ENCODE results near the gene SENP1. TPM values are rescaled to one million over a fixed set of nuclear protein-coding genes. Genes with fewer than 3 reads are reported as not detected.

Gene SENP1
- total and polyA plus RNA-seq, 7 donors, result 4.2 to 26.0 (median 16.9) TPM

DNA sequence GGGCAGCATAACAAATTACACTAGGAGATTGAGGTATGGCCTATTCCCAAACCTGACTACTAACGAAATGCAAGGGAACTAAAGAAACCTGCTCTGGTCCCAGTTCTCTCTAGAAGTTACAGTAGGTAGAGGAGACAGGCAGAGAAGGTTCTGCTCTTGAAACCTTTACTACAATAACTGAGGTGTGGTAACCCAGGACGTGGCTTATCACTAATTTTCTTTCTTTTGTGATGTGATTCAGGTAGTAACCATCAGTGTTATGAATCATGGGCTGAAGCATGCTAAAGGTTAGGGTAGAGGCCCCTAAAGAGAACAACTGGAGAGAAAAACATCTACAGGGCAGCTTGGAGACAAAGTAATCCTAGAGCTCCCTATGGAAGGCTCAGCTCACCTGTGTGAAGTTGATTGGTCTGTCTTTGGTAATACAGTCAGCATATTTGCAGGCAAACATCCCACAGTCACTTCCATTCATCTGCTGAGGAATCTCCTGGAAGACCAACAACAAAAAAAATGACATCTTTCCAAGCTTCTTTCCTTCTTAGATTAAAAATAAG lies 59.8 kb downstream of the SENP1 start:
- H3K27me3 ChIP-seq, result no peaks in the 10 kb centered on the region
- 72 to 85% methylated on average over 2 of the region's 2 CpGs for WGBS, 2 donors
- intact Hi-C loops (cut with DNase I), result no loop called here

DNA sequence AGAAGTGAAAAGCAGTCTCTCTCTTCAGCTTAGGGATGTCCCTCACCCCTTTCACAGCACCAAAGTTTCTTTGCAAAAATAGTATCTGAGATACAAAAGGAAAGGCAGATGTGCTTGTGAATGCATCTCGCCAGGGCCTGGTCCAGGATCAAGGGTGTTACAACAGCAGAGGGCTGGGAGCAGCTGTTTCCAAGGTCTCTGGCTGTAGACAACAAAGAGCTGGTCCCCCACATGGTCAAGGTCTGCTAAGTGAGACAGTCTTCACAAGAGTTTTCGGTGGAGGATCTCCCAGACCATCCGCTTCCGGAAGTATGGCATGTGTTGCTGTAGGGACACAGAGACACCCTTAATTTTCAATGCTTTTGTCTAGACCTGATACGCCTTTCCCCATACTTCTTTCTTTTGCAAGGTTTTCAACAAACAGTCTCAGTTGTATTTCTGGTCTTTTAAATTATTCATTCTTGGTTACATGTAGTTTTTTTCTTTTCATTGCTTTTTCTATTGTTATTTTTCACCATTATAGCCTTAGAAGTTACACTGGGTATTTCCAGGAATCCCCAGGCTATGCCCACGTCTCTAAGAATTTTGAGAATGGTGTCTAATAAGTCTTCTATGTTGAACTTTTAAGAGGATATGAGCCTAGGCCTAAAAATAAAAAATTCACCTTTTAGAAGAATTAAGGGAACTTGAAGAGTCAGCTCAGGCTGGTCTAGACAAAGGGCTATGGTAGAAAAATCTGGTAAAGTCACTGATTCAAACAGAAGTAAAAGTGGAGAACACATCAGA lies 60.6 kb downstream of the SENP1 start:
- H3K4me1 ChIP-seq, result no peaks in the 10 kb centered on the region
- H3K4me3 ChIP-seq, result no peak overlapping the region
- no peak overlapping the region for H3K27ac ChIP-seq
- H3K9me3 ChIP-seq, result no peaks in the 10 kb centered on the region
- 93 to 95% methylated on average over 6 of the region's 6 CpGs for WGBS, 2 donors
- DNase-seq, result no peak
- H3K27me3 ChIP-seq, result no peaks in the 10 kb centered on the region
- H3K36me3 ChIP-seq, result peaks cover 0 to 67% (median 14%) of the 10 kb centered on the region in 4 donors
- TF ChIP-seq POLR2AphosphoS5 (IDR thresholded peaks at IDR 0.05), result no peak
- no peak for TF ChIP-seq EP300 (IDR thresholded peaks at IDR 0.05)
- TF ChIP-seq POLR2A (IDR thresholded peaks at IDR 0.05), result no peak
- TF ChIP-seq, protein P1, sequence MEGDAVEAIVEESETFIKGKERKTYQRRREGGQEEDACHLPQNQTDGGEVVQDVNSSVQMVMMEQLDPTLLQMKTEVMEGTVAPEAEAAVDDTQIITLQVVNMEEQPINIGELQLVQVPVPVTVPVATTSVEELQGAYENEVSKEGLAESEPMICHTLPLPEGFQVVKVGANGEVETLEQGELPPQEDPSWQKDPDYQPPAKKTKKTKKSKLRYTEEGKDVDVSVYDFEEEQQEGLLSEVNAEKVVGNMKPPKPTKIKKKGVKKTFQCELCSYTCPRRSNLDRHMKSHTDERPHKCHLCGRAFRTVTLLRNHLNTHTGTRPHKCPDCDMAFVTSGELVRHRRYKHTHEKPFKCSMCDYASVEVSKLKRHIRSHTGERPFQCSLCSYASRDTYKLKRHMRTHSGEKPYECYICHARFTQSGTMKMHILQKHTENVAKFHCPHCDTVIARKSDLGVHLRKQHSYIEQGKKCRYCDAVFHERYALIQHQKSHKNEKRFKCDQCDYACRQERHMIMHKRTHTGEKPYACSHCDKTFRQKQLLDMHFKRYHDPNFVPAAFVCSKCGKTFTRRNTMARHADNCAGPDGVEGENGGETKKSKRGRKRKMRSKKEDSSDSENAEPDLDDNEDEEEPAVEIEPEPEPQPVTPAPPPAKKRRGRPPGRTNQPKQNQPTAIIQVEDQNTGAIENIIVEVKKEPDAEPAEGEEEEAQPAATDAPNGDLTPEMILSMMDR (IDR thresholded peaks at IDR 0.05), result no peak
- intact Hi-C loops (cut with DNase I), result no loop called here

More for the DNA sequence above, 59.8 kb downstream of the SENP1 start:
- no peak for DNase-seq
- H3K27ac ChIP-seq, result no peak overlapping the region
- H3K36me3 ChIP-seq, result peaks cover 0 to 72% (median 14%) of the 10 kb centered on the region in 4 donors
- TF ChIP-seq POLR2A (IDR thresholded peaks at IDR 0.05) (no peak), POLR2AphosphoS5 (IDR thresholded peaks at IDR 0.05) (no peak), EP300 (IDR thresholded peaks at IDR 0.05) (no peak)
- TF ChIP-seq, protein P1 (IDR thresholded peaks at IDR 0.05), result no peak
- H3K4me3 ChIP-seq, result no peak overlapping the region
- no peaks in the 10 kb centered on the region for H3K9me3 ChIP-seq
- no peaks in the 10 kb centered on the region for H3K4me1 ChIP-seq

DNA sequence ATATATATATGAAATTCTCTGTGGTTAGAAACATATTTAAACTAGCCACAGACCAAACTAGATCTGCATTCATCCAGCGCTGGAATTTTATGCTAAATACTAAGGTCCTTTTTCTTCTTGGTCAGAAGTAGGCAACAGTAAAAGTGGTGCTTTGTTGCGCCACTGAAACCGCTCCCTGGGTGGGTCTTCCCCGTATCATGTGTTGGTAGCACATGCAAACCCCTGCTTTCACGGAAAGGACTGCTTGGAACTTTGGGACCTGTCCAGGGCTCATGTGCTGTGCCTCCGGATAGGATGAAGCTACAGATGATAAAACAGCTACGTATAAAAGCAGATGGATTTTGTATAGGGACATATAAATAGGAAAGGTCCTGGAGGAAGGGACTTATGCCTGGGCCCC lies 61.5 kb downstream of the SENP1 start:
- Histone ChIP-seq H3K36me3 (peaks cover 0 to 62% (median 14%) of the 10 kb centered on the region in 4 donors), H3K4me1 (no peaks in the 10 kb centered on the region), H3K27me3 (no peaks in the 10 kb centered on the region), H3K9me3 (no peaks in the 10 kb centered on the region), H3K27ac (no peak overlapping the region), H3K4me3 (no peak overlapping the region)
- no peak for DNase-seq
- intact Hi-C loops (cut with DNase I), result no loop called here
- no peak for TF ChIP-seq EP300 (IDR thresholded peaks at IDR 0.05)
- TF ChIP-seq POLR2A (IDR thresholded peaks at IDR 0.05), result no peak
- TF ChIP-seq, protein P1 (IDR thresholded peaks at IDR 0.05), result no peak
- no peak for TF ChIP-seq POLR2AphosphoS5 (IDR thresholded peaks at IDR 0.05)
- WGBS, 2 donors, result 95 to 96% methylated on average over 7 of the region's 7 CpGs

DNA sequence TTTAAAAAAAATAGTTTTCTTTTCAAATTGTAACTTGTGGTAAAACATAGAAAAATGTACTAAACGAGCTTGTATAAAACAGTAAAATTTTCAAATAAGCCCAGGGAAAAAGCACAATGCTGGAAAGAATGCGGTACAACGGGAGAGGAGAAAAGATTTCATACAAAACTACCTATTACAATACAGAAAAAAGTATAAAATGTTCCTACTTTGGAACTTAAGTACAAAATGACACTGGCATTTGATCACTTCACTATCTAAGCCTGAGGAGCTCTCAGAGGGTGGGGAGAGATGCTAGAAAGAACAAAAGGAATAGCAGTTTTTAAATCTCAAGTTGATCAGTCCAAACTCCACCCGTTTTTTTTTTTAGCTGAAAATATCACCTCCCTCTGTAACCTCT lies 62.1 kb downstream of the SENP1 start:
- no peaks in the 10 kb centered on the region for H3K27me3 ChIP-seq
- intact Hi-C loops (cut with DNase I), result no loop called here
- no peaks in the 10 kb centered on the region for H3K4me1 ChIP-seq
- H3K27ac ChIP-seq, result no peak overlapping the region
- no peaks in the 10 kb centered on the region for H3K9me3 ChIP-seq
- TF ChIP-seq POLR2A (IDR thresholded peaks at IDR 0.05) (no peak), POLR2AphosphoS5 (IDR thresholded peaks at IDR 0.05) (no peak), EP300 (IDR thresholded peaks at IDR 0.05) (no peak)
- TF ChIP-seq, protein P1 (IDR thresholded peaks at IDR 0.05), result no peak
- no peak for DNase-seq
- 76 to 88% methylated on average over 4 of the region's 4 CpGs for WGBS, 2 donors
- H3K4me3 ChIP-seq, result no peak overlapping the region
- peaks cover 0 to 57% (median 14%) of the 10 kb centered on the region in 4 donors for H3K36me3 ChIP-seq

All from sigmoid colon (tissue), 7 donors.